H1 (cell line): ENCODE data around the gene POMT2. TPM values are rescaled to one million over a fixed set of nuclear protein-coding genes. Genes with fewer than 3 reads are reported as not detected.
A peak's percentile ranks its signal among the peaks of the same experiment; 100 is the strongest.

ENCODE experiments used
- CTCF ChIA-PET: fragments of 300-600 bp; sonication (Branson Sonifier 250); formaldehyde crosslinking; loops from one replicate; lab custom pipeline; 2021; ENCODE audit not compliant: partially characterized antibody; lab: Charles Lee
- POLR2A ChIA-PET: fragments of 300-600 bp; sonication (Branson Sonifier 250); formaldehyde crosslinking; loops from one replicate; lab custom pipeline; 2021; ENCODE audit warnings: inconsistent platforms; ENCODE audit not compliant: partially characterized antibody; lab: Charles Lee
- DNase-seq, 2 experiments: peaks; one replicate each; pipeline versions ENCODE4 v3.0.0 to v3.0.0-alpha.2; 2010 to 2022; ENCODE audit warnings: low spot score in 2 of 2, low read depth in 1 of 2, mixed read lengths in 1 of 2
- FAIRE-seq: peaks from 2 replicates; lab custom pipeline; 2011; peaks lifted over from hg19 to GRCh38; lab: Jason Lieb, UNC
- H2AFZ ChIP-seq: 2 replicates; pipeline ENCODE4 v1.8.1; 2012; ENCODE audit warnings: low read length, inconsistent platforms
- H2AK5ac ChIP-seq: 2 replicates; pipeline ENCODE4 v1.6.1; 2013; ENCODE audit warnings: low read depth, low read length
- H2BK120ac ChIP-seq: replicated peaks from 2 replicates; pipeline ENCODE3; 2013; ENCODE audit warnings: low read depth, low read length, inconsistent platforms
- H2BK12ac ChIP-seq: 2 replicates; pipeline ENCODE4 v1.6.1; 2013; ENCODE audit warnings: low read depth, low read length
- H2BK15ac ChIP-seq: 2 replicates; pipeline ENCODE4 v1.6.1; 2013; ENCODE audit warnings: low read length
- H2BK20ac ChIP-seq: 2 replicates; pipeline ENCODE4 v1.6.1; 2013; ENCODE audit warnings: low read length
- H2BK5ac ChIP-seq: 2 replicates; pipeline ENCODE4 v1.6.1; 2013; ENCODE audit warnings: low read depth, low read length
- H3K14ac ChIP-seq: 2 replicates; pipeline ENCODE4 v1.6.1; 2013; ENCODE audit warnings: inconsistent platforms; ENCODE audit not compliant: insufficient read length
- H3K18ac ChIP-seq: 2 replicates; pipeline ENCODE4 v1.6.1; 2013; ENCODE audit warnings: low read length; ENCODE audit errors: extremely low read depth
- H3K23ac ChIP-seq: 2 replicates; pipeline ENCODE4 v1.6.1; 2013; ENCODE audit warnings: inconsistent platforms; ENCODE audit not compliant: insufficient read length
- H3K23me2 ChIP-seq: 2 replicates; pipeline ENCODE4 v1.6.1; 2013; ENCODE audit warnings: low read depth, low read length
- H3K27ac ChIP-seq: 2 replicates; pipeline ENCODE4 v1.6.1; 2011; ENCODE audit warnings: low read depth, low read length, inconsistent platforms
- H3K27me3 ChIP-seq, 4 experiments: replicated peaks in 1 of 4; 1 replicate in 1 of 4; 2 replicates in 3 of 4; pipeline versions ENCODE4 v1.6.1 to v1.8.1; 2011 to 2013; ENCODE audit warnings: low read length in 3 of 4, mild to moderate bottlenecking in 3 of 4, inconsistent platforms in 2 of 4, mixed read lengths in 2 of 4, moderate library complexity in 1 of 4; ENCODE audit not compliant: control insufficient read depth in 3 of 4, insufficient read depth in 3 of 4; ENCODE audit errors: extremely low read depth in 1 of 4
- H3K36me3 ChIP-seq, 4 experiments: 2 replicates each; pipeline versions ENCODE4 v1.6.1 to v1.8.1; 2011 to 2013; ENCODE audit warnings: mild to moderate bottlenecking in 4 of 4, low read length in 3 of 4, moderate library complexity in 2 of 4, control low read depth in 1 of 4, inconsistent platforms in 1 of 4; ENCODE audit not compliant: insufficient read depth in 4 of 4, control insufficient read depth in 2 of 4
- H3K4ac ChIP-seq: replicated peaks from 2 replicates; pipeline ENCODE3; 2013; ENCODE audit warnings: low read length, low read depth, mixed read lengths, inconsistent platforms; ENCODE audit not compliant: insufficient read length
- H3K4me1 ChIP-seq, 4 experiments: replicated peaks in 1 of 4; 1 replicate in 1 of 4; 2 replicates in 3 of 4; pipeline versions ENCODE4 v1.6.1 to v1.8.1; 2011 to 2013; ENCODE audit warnings: low read length in 3 of 4, inconsistent platforms in 2 of 4, mixed read lengths in 1 of 4; ENCODE audit not compliant: insufficient read depth in 4 of 4, control insufficient read depth in 3 of 4
- H3K4me2 ChIP-seq, 2 experiments: 2 replicates each; pipeline versions ENCODE4 v1.6.1 to v1.8.1; 2011 to 2013; ENCODE audit warnings: low read depth in 2 of 2, low read length in 2 of 2, control low read depth in 1 of 2, inconsistent platforms in 1 of 2, mild to moderate bottlenecking in 1 of 2; ENCODE audit not compliant: insufficient read depth in 1 of 2
- H3K4me3 ChIP-seq, 4 experiments: fragments of 200-600, 300-600 bp in 1 of 4; sonication (generic), shearing (Covaris generic), sonication (Bioruptor Twin) in 1 of 4; 2 replicates each; pipeline versions ENCODE4 v1.5.1 to v1.8.1; 2011 to 2016; ENCODE audit warnings: low read length in 4 of 4, low read depth in 3 of 4, control low read depth in 2 of 4, inconsistent platforms in 2 of 4, mild to moderate bottlenecking in 2 of 4, mixed read lengths in 1 of 4, moderate library complexity in 1 of 4; ENCODE audit not compliant: insufficient read depth in 2 of 4; ENCODE audit errors: extremely low read depth in 1 of 4
- H3K56ac ChIP-seq: replicated peaks from 2 replicates; pipeline ENCODE3; 2013; ENCODE audit warnings: low read depth, mild to moderate bottlenecking, mixed read lengths, low read length, inconsistent platforms; ENCODE audit not compliant: insufficient read length
- H3K79me1 ChIP-seq: 2 replicates; pipeline ENCODE4 v1.6.1; 2013; ENCODE audit warnings: low read depth, low read length, control low read depth
- H3K79me2 ChIP-seq, 2 experiments: 2 replicates each; pipeline versions ENCODE4 v1.6.1 to v1.8.1; 2012 to 2013; ENCODE audit warnings: low read length in 2 of 2, mild to moderate bottlenecking in 2 of 2, inconsistent platforms in 1 of 2; ENCODE audit not compliant: insufficient read depth in 2 of 2, control insufficient read depth in 1 of 2
- H3K9ac ChIP-seq, 4 experiments: replicated peaks in 1 of 4; 1 replicate in 1 of 4; 2 replicates in 3 of 4; pipeline versions ENCODE4 v1.6.1 to v1.8.1; 2011 to 2013; ENCODE audit warnings: low read depth in 3 of 4, low read length in 3 of 4, control low read depth in 2 of 4, mild to moderate bottlenecking in 2 of 4, moderate library complexity in 2 of 4, inconsistent platforms in 1 of 4; ENCODE audit errors: extremely low read depth in 1 of 4
- H3K9me3 ChIP-seq, 2 experiments: 2 replicates each; pipeline versions ENCODE4 v1.6.1 to v1.8.1; 2012 to 2013; ENCODE audit warnings: mild to moderate bottlenecking in 2 of 2, moderate library complexity in 2 of 2, control low read depth in 1 of 2, inconsistent platforms in 1 of 2, low read depth in 1 of 2, low read length in 1 of 2, mixed read lengths in 1 of 2; ENCODE audit not compliant: insufficient read depth in 2 of 2
- H4K20me1 ChIP-seq, 2 experiments: replicated peaks in 1 of 2; 2 replicates each; pipeline versions ENCODE3 to v1.8.1; 2011 to 2013; ENCODE audit warnings: inconsistent platforms in 2 of 2, low read length in 2 of 2, mild to moderate bottlenecking in 1 of 2; ENCODE audit not compliant: insufficient read depth in 2 of 2, control insufficient read depth in 1 of 2
- H4K5ac ChIP-seq: 2 replicates; pipeline ENCODE4 v1.6.1; 2013; ENCODE audit warnings: low read length, low read depth, mixed read lengths, inconsistent platforms; ENCODE audit not compliant: insufficient read length
- H4K8ac ChIP-seq: 2 replicates; pipeline ENCODE4 v1.8.0; 2013; ENCODE audit warnings: mild to moderate bottlenecking, moderate library complexity, low read length, inconsistent platforms; ENCODE audit not compliant: insufficient read depth; ENCODE audit errors: extremely low read depth
- H4K91ac ChIP-seq: replicated peaks from 2 replicates; pipeline ENCODE3; 2013; ENCODE audit warnings: low read length, mixed read lengths, inconsistent platforms; ENCODE audit not compliant: insufficient read length
- CBX8 ChIP-seq: fragments of 300-800, 300-1000 bp; sonication (generic); IDR thresholded peaks from 2 replicates; pipeline ENCODE4 v1.7.1; 2016; ENCODE audit warnings: low read depth, low read length, borderline replicate concordance
- GTF2F1 ChIP-seq: IDR thresholded peaks from 2 replicates; pipeline ENCODE4 v1.6.1; 2012; ENCODE audit warnings: low read depth, low read length, improper control_type of control experiment, borderline replicate concordance
- KDM1A ChIP-seq: fragments of 200-600, 300-600 bp; sonication (generic); IDR thresholded peaks from 2 replicates; pipeline ENCODE4 v1.7.1; 2016; ENCODE audit warnings: mild to moderate bottlenecking, low read length, borderline replicate concordance
- WGBS, 2 experiments: shearing (Covaris generic) in 1 of 2; methylation state at CpG; one replicate each; pipeline versions ENCODE4 v1.1.6 to v1.1.7; 2013 to 2015; ENCODE audit warnings: low lambda C conversion rate in 2 of 2, mixed read lengths in 2 of 2, inconsistent platforms in 1 of 2, low coverage in 1 of 2, missing lambda C conversion rate in 1 of 2; ENCODE audit not compliant: insufficient replicate concordance in 2 of 2, insufficient coverage in 1 of 2, insufficient read length in 1 of 2; ENCODE audit errors: extremely low coverage in 1 of 2, missing lambda C conversion rate in 1 of 2; 5-methylcytosine and 5-hydroxymethylcytosine counted together
- polyA plus RNA-seq, 7 experiments: library from polyadenylated mRNA; depleted of rRNA in 3 of 7; stranded (reverse) in 5 of 7; unstranded in 2 of 7; fragments of >200 nt in 5 of 7; fragments of 200-250 nt in 2 of 7; gene quantifications; 1 replicate in 5 of 7; 2 replicates in 1 of 7; 4 replicates in 1 of 7; pipeline versions ENCODE4 v1.2.1 to v1.2.3, GENCODE V29; 2011 to 2013; ENCODE audit warnings: missing spikeins in 2 of 7, mixed read lengths in 2 of 7
- total RNA-seq: library from RNA; stranded (reverse); fragmentation: NEBNext Ultra II Directional; extraction: Animal tissue kit (Norgen Biotek cat#: 25700); gene quantifications from 2 replicates; pipeline ENCODE4 v1.2.1, GENCODE V29; 2021
- TF ChIP-seq, protein P1 (sequence below): IDR thresholded peaks from 2 replicates; pipeline ENCODE4 v1.6.1; 2011; ENCODE audit warnings: low read depth, mild to moderate bottlenecking, low read length; ENCODE audit not compliant: insufficient read depth

The POMT2 gene
- total and polyA plus RNA-seq, 2 of the 8 experiments (the other 6 are each of a cell fraction or from before 2014, with no cell fraction given), result 20.8 to 44.9 TPM

DNA sequence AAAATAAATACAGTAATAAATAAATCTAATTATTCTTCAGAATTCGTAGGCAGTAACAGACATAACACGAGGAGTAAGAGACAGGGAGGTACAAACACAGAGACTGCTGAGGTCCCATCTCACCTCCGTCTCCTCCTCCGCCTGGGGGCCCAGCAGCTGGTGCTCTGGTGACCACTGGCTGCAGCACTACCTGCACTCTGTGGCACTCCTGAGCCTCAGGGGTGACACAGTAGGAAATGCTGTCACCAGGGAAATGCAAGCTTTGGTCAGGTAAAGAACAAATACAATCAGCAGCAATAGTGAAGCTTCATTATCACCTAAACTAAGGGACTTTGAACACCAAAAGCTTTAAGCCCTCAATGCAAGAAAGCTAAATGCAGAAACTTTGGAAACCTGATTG is 19.7 kb upstream of the POMT2 start:
- no peaks in the 10 kb centered on the region for H3K79me1 ChIP-seq
- H3K9ac ChIP-seq, result no peak overlapping the region
- H3K56ac ChIP-seq, result no peak overlapping the region
- ChIA-PET CTCF (interaction anchor here (0.6 to 1.4 kb wide), 4 partner anchors 10 to 147 kb away, joined by 3 to 6 read pairs (median 4); no protein-coding TSS in a partner anchor), POLR2A (interaction anchor here (0.7 to 1.5 kb wide), 5 partner anchors 8 to 35 kb away, joined by 3 to 5 read pairs (median 3); partner anchors contain the start of gene GSTZ1)
- no peaks in the 10 kb centered on the region for H3K27me3 ChIP-seq
- FAIRE-seq (no peak), DNase-seq (peak in 1 of 2 experiments; percentile 35)
- H4K8ac ChIP-seq, result no peak overlapping the region
- TF ChIP-seq, protein P1, sequence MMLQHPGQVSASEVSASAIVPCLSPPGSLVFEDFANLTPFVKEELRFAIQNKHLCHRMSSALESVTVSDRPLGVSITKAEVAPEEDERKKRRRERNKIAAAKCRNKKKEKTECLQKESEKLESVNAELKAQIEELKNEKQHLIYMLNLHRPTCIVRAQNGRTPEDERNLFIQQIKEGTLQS, result no peak
- no peak for TF ChIP-seq KDM1A
- no peak for TF ChIP-seq GTF2F1
- no peak for TF ChIP-seq CBX8
- no peak overlapping the region; a peak in 1 of 4 replicates for H3K4me2 ChIP-seq
- H3K4ac ChIP-seq, result peak overlapping the region; percentile 69
- no peak overlapping the region for H2BK12ac ChIP-seq
- H4K5ac ChIP-seq, result no peak overlapping the region
- H3K36me3 ChIP-seq, result peaks cover 0 to 14% (median 0%) of the 10 kb centered on the region in 4 experiments; a peak in 2 of 8 replicates
- no peaks in the 10 kb centered on the region for H4K20me1 ChIP-seq
- peak overlapping the region; percentile 20; the same call in 1 of the 2 replicates for H2BK5ac ChIP-seq
- H3K14ac ChIP-seq, result no peak overlapping the region
- 76% methylated on average over 4 of the region's 4 CpGs; no CpG with 5 or more reads in 1 of the 2 experiments for WGBS, 2 experiments
- H3K4me3 ChIP-seq, result no peak overlapping the region
- H3K9me3 ChIP-seq, result 0 out of 4 replicates have a peak, but pooled peaks cover 0 to 2% of the 10 kb centered on the region in 2 experiments
- no peak overlapping the region for H2AK5ac ChIP-seq
- no peak overlapping the region for H3K18ac ChIP-seq
- no peaks in the 10 kb centered on the region for H3K79me2 ChIP-seq
- peaks cover 5 to 19% (median 11%) of the 10 kb centered on the region in 4 experiments for H3K4me1 ChIP-seq
- H3K27ac ChIP-seq, result no peak overlapping the region
- H2AFZ ChIP-seq, result no peak overlapping the region
- no peak overlapping the region for H2BK120ac ChIP-seq
- H2BK20ac ChIP-seq, result peak overlapping the region; percentile 32; the same call in 1 of the 2 replicates
- H4K91ac ChIP-seq, result peak overlapping the region; percentile 59
- H2BK15ac ChIP-seq, result peak overlapping the region; percentile 89
- H3K23me2 ChIP-seq, result no peaks in the 10 kb centered on the region; the same call in 1 of the 2 replicates
- no peak overlapping the region for H3K23ac ChIP-seq
